HG03457 (cell line): Measurements from ENCODE around the gene ZDHHC11.
"Not testable (repeated sequence)": the region's sequence is repeated elsewhere in the genome, so short reads cannot be mapped to it uniquely, and the experiment has no call there.

Experiments used
- ATAC-seq: cut with Tn5 transposase; IDR thresholded peaks from one replicate; pipeline ENCODE4 v1.9.1; 2021; ENCODE audit warnings: moderate number of reproducible peaks; ENCODE audit not compliant: unreplicated experiment

Gene ZDHHC11

DNA sequence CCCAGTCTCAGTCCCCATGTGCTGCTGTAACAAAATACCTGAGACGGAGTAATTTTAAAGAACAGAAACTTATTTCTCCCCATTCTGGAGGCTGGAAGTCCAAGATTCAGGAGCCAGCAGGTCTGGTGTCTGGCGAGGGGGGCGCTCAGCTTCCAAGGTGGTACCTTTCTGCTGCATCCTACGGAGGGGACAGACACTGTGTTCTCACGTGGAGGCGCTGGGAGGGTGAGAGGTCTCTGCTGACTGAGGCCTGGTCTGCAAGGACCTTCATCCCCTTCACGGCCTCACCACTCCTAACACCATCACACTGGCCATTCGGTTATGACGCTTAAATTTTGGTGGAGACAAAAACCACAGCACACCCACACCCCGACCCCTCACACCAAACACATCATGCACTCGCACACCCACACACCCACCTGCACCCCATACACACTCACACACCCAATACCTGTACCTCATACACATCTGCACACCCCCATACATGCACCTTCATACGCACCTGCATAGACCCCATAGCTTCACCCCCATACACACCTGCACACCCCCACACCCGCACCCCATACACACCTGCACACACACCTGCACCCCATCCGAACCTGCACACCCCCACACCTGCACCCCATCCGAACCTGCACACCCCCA lies 9.8 kb upstream of the ZDHHC11 start:
- no peak for ATAC-seq

DNA sequence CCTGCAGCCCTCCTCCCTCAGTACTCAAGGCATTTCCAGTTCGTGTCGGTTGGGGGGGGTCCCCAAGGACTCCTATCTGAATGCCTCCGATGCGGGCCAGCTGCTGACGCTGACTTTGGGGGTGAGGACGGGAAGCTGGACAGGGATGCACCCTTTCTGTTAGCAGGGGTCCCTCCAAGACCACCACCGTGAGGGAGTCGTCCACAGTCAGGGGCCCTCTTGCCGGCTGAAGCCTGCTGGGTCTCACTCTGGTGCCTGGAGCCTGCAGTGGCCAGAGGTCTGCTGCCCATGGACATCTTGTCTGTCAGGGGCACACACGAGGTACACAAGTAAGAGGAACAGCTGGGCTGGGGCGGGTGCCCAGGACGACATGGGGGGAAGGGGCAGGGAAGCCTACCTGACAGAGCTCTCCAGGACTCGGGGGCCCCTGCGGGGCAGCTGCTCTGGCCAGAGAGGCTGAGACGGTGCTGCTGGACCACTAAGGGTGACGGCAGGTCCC lies 9.1 kb upstream of the ZDHHC11 start:
- ATAC-seq = no peak

GRCh38 chr5:859391-859790 lies 8.6 kb upstream of the ZDHHC11 start:
- ATAC-seq = no peak

GRCh38 chr5:858726-859125 lies 7.9 kb upstream of the ZDHHC11 start:
- ATAC-seq = no peak

GRCh38 chr5:856531-857425 lies 6.0 kb upstream of the ZDHHC11 start:
- ATAC-seq = no peak

- ATAC-seq = no peak
These were observed 5.2 kb upstream of the ZDHHC11 start for GRCh38 chr5:855771-856530.

DNA sequence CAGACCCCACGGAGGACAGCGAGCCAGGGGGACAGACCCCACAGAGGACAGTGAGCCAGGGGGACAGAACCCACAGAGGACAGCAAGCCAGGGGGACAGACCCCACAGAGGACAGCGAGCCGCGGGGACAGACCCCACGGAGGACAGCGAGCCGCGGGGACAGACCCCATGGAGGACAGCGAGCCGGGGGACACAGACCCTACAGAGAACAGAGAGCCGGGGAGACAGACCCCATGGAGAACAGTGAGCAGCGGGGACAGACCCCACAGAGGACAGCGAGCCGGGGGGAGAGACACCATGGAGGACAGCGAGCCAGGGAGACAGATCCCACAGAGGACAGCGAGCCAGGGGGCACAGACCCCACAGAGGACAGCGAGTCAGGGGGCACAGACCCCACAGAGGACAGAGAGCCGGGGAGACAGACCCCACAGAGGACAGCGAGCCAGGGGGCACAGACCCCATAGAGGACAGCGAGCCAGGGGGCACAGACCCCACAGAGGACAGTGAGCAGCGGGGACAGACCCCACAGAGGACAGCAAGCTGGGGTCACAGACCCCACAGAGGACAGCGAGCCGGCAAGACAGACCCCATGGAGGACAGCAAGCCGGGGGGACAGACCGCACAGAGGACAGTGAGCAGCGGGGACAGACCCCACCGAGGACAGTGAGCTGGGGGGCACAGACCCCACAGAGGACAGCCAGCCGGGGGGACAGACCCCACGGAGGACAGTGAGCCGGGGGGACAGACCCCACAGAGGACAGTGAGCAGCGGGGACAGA lies 4.4 kb upstream of the ZDHHC11 start:
- no peak for ATAC-seq

DNA sequence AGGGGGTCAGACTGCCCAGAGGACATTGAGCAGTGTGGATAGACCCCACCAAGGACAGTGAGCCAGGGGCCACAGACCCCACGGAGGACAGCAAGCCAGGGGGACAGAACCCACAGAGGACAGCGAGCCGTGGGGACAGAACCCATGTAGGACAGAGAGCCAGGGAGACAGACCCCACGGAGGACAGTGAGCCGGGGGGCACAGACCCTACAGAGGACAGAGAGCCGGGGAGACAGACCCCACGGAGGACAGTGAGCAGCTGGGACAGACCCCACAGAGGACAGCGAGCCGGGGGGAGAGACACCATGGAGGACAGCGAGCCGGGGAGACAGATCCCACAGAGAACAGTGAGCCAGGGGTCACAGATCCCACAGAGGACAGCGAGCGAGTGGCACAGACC lies 3.4 kb upstream of the ZDHHC11 start:
- no peak for ATAC-seq

GRCh38 chr5:853416-854090 lies 2.8 kb upstream of the ZDHHC11 start:
- not testable (repeated sequence) for ATAC-seq

DNA sequence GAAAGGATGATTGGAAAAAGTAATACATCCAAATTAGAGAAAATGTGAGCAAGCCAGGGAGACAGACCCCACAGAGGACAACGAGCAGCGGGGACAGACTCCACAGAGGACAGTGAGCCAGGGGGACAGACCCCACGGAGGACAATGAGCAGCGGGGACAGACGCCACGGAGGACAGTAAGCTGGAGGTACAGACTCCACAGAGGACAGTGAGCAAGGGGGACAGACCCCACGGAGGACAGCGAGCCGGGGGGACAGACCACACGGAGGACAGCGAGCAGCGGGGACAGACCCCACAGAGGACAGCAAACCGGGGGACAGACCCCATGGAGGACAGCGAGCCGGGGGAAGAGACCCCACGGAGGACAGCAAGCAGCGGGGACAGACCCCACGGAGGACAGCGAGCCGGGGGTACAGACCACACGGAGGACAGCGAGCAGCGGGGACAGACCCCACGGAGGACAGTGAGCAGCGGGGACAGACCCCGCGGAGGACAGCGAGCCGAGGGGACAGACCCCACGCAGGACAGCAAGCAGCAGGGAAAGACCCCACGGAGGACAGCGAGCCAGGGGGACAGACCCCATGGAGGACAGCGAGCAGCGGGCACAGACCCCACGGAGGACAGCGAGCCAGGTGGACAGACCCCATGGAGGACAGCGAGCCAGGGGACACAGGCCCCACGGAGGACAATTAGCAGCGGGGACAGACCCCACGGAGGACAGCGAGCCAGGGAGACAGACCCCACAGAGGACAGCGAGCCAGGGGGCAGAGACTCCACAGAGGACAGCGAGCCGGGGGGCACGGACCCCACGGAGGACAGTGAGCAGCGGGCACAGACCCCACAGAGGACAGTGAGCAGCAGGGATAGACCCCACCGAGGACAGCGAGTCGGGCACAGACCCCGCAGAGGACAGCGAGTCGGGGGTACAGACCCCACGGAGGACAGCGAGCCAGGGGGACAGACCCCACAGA lies 1.9 kb upstream of the ZDHHC11 start:
- no peak for ATAC-seq

GRCh38 chr5:852018-852417 lies 1.2 kb upstream of the ZDHHC11 start:
- no peak for ATAC-seq

- ATAC-seq = no peak
These were observed 767 bp upstream of the ZDHHC11 start for GRCh38 chr5:851553-851952.

DNA sequence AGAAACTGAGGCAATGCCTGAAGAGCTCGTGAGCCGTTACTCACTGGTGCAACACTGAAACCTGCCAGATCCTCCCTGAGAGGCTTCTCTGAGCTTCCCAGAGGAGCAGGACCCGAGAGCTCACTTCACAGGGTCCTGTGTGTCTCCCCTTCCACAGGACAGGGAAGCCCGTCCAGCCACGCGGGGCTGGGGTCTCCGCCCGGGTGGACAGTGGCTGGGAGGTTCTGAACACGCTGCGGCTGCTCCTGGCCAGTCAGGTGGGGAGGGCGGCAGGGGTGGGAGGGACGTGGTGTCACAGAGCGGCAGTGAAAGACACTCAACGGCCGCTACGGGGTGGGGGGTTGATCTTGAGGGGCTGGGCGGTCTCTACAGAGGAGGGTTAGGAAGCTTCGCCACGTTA lies 290 bp upstream of the ZDHHC11 start:
- ATAC-seq = no peak

- ATAC-seq = no peak
These were observed 1.0 kb downstream of the ZDHHC11 start for GRCh38 chr5:849651-850301.

- ATAC-seq = no peak
These were observed 2.1 kb downstream of the ZDHHC11 start for GRCh38 chr5:848671-849111.

DNA sequence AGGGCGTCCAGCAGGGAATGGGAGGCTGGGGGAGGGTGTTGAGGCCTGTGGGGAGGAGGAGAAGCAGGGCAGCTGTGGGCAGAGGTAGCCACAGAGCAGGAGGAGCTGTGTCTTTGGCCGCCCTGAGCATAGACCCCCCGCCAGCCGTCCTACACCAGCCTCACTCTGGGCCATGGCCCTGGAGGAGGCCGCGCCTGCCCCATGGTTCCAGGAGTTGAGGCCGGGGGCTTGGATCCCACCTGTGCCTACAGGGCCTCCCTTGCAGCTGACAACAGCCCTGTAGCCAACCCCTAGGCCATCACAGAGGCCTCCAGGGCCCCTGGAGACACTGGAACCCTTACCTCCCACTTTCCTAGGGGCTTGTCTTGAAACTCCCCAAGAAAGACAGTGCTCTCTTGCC lies 3.0 kb downstream of the ZDHHC11 start:
- not testable (repeated sequence) for ATAC-seq

GRCh38 chr5:847212-847611 lies 3.6 kb downstream of the ZDHHC11 start:
- not testable (repeated sequence) for ATAC-seq

DNA sequence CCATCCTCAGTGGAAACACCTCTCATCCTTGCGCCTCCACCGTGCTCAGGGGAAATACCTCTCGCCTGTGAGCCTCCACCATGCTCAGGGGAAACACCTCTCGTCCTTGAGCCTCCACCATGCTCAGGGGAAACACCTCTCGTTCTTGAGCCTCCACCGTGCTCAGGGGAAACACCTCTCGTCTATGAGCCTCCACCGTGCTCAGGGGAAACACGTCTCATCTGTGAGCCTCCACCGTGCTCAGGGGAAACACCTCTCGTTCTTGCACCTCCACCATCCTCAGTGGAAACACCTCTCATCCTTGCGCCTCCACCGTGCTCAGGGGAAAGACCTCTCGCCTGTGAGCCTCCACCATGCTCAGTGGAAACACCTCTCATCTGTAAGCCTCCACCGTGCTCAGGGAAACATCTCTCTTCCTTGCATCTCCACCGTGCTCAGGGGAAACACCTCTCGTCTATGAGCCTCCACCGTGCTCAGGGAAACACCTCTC lies 4.1 kb downstream of the ZDHHC11 start:
- not testable (repeated sequence) for ATAC-seq
